Subcutaneous abdominal adipose tissue (tissue), 5 donors: ENCODE measurements around the gene DGKB.

Experiments
- H3K27ac ChIP-seq: one replicate; pipeline ENCODE4 v1.7.0; 2013; ENCODE audit warnings: low read depth, mild to moderate bottlenecking, inconsistent platforms, low read length, moderate library complexity
- H3K27me3 ChIP-seq, 5 donors: one replicate each; pipeline ENCODE4 v1.7.0; 2013; ENCODE audit warnings: low read length in 5 of 5, inconsistent platforms in 1 of 5; ENCODE audit not compliant: control insufficient read depth in 5 of 5, insufficient read depth in 4 of 5
- H3K36me3 ChIP-seq, 5 donors: one replicate each; pipeline ENCODE4 v1.7.0; 2013; ENCODE audit warnings: low read length in 5 of 5; ENCODE audit not compliant: control insufficient read depth in 5 of 5, insufficient read depth in 5 of 5
- H3K4me1 ChIP-seq, 5 donors: one replicate each; pipeline ENCODE4 v1.7.0; 2013; ENCODE audit warnings: low read length in 5 of 5, mild to moderate bottlenecking in 3 of 5, moderate library complexity in 1 of 5; ENCODE audit not compliant: control insufficient read depth in 5 of 5, insufficient read depth in 5 of 5
- H3K4me3 ChIP-seq, 5 donors: one replicate each; pipeline ENCODE4 v1.7.0; 2013; ENCODE audit warnings: low read length in 5 of 5, low read depth in 1 of 5
- H3K9ac ChIP-seq, 5 donors: one replicate each; pipeline ENCODE4 v1.7.0; 2013; ENCODE audit warnings: low read length in 5 of 5, mild to moderate bottlenecking in 4 of 5, moderate library complexity in 3 of 5
- H3K9me3 ChIP-seq, 5 donors: one replicate each; pipeline ENCODE4 v1.7.0; 2013; ENCODE audit warnings: low read length in 5 of 5; ENCODE audit not compliant: control insufficient read depth in 5 of 5
- donor health status: healthy.
- donor health status: healthy.
- donor health status: healthy.
- donor health status: healthy.
- donor health status: healthy.

DGKB gene

GRCh38 chr7:14403587-14403986 lies 499.0 kb downstream of the DGKB start:
- no peak overlapping the region for H3K27ac ChIP-seq
- H3K9me3 ChIP-seq, result no peaks in the 10 kb centered on the region
- no peaks in the 10 kb centered on the region for H3K27me3 ChIP-seq
- no peaks in the 10 kb centered on the region for H3K4me1 ChIP-seq
- no peak overlapping the region for H3K4me3 ChIP-seq
- H3K36me3 ChIP-seq, result no peaks in the 10 kb centered on the region
- no peak overlapping the region for H3K9ac ChIP-seq

GRCh38 chr7:14400271-14400670 lies 502.3 kb downstream of the DGKB start:
- Histone ChIP-seq H3K36me3 (no peaks in the 10 kb centered on the region), H3K27ac (no peak overlapping the region), H3K4me3 (no peak overlapping the region), H3K4me1 (no peaks in the 10 kb centered on the region), H3K9ac (no peak overlapping the region), H3K27me3 (no peaks in the 10 kb centered on the region), H3K9me3 (no peaks in the 10 kb centered on the region)

- H3K9me3 ChIP-seq, result no peaks in the 10 kb centered on the region
- H3K9ac ChIP-seq, result no peak overlapping the region
- H3K4me3 ChIP-seq, result no peak overlapping the region
- H3K27me3 ChIP-seq, result no peaks in the 10 kb centered on the region
- H3K27ac ChIP-seq, result no peak overlapping the region
- no peaks in the 10 kb centered on the region for H3K4me1 ChIP-seq
- H3K36me3 ChIP-seq, result no peaks in the 10 kb centered on the region
These were observed 504.0 kb downstream of the DGKB start for GRCh38 chr7:14398526-14398925.

DNA sequence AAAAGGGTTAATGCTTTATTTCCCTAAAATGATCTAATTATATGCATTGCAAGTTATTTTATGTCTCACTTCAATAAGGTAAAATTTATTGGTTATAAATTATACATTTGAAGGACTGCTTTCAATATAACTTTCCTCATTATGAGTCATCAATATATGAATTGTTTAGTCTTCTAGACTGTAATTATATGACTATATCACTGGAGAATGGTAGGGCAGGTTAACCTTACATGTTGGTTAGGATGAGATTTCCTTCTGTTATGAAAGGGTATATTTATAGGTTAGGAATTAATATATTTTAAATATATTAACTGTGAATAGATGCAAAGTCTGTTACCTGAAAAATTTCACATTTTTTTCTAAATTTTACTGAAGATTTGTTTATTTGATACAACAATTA lies 506.7 kb downstream of the DGKB start:
- Histone ChIP-seq H3K4me1 (no peaks in the 10 kb centered on the region), H3K9ac (no peak overlapping the region), H3K9me3 (no peaks in the 10 kb centered on the region), H3K27ac (no peak overlapping the region), H3K4me3 (no peak overlapping the region), H3K36me3 (no peaks in the 10 kb centered on the region), H3K27me3 (no peaks in the 10 kb centered on the region)

- Histone ChIP-seq H3K9ac (no peak overlapping the region), H3K9me3 (no peaks in the 10 kb centered on the region), H3K27ac (no peak overlapping the region), H3K4me3 (no peak overlapping the region), H3K4me1 (no peaks in the 10 kb centered on the region), H3K27me3 (no peaks in the 10 kb centered on the region), H3K36me3 (no peaks in the 10 kb centered on the region)
These were observed 507.8 kb downstream of the DGKB start for GRCh38 chr7:14394786-14395185.

GRCh38 chr7:14389595-14389994 lies 513.0 kb downstream of the DGKB start:
- Histone ChIP-seq H3K27ac (no peak overlapping the region), H3K9me3 (no peaks in the 10 kb centered on the region), H3K4me1 (no peaks in the 10 kb centered on the region), H3K36me3 (no peaks in the 10 kb centered on the region), H3K9ac (no peak overlapping the region), H3K4me3 (no peak overlapping the region), H3K27me3 (no peaks in the 10 kb centered on the region)

GRCh38 chr7:14389181-14389591 lies 513.4 kb downstream of the DGKB start:
- Histone ChIP-seq H3K4me1 (no peaks in the 10 kb centered on the region), H3K27me3 (no peaks in the 10 kb centered on the region), H3K4me3 (no peak overlapping the region), H3K27ac (no peak overlapping the region), H3K36me3 (no peaks in the 10 kb centered on the region), H3K9me3 (no peaks in the 10 kb centered on the region), H3K9ac (no peak overlapping the region)

GRCh38 chr7:14385074-14385473 lies 517.5 kb downstream of the DGKB start:
- Histone ChIP-seq H3K27me3 (no peaks in the 10 kb centered on the region), H3K4me1 (no peaks in the 10 kb centered on the region), H3K4me3 (no peak overlapping the region), H3K27ac (no peak overlapping the region), H3K36me3 (no peaks in the 10 kb centered on the region), H3K9me3 (no peaks in the 10 kb centered on the region), H3K9ac (no peak overlapping the region)

GRCh38 chr7:14381936-14382335 lies 520.6 kb downstream of the DGKB start:
- no peak overlapping the region for H3K27ac ChIP-seq
- H3K4me1 ChIP-seq, result peaks cover 0 to 16% (median 4%) of the 10 kb centered on the region in 5 donors
- H3K36me3 ChIP-seq, result no peaks in the 10 kb centered on the region
- H3K27me3 ChIP-seq, result no peaks in the 10 kb centered on the region
- H3K4me3 ChIP-seq, result no peak overlapping the region
- H3K9ac ChIP-seq, result no peak overlapping the region
- H3K9me3 ChIP-seq, result no peaks in the 10 kb centered on the region

DNA sequence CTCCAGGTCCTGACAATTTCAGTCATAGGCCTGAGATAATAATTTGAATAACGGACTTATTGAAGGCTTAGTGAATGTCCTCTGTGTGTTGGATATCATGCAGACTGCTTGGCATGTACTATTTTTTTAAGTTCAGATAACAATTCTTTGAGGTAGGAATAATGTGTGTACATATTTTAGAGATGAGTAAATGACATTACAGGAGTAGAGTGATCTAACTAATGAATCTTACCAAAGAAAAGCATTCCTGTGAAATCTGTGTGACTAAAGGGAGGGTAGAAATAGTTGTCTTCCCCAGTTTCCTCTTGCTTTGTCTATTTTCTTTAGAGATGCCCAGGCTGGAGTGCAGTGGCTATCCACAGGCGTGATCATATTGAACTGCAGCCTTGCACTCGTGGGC lies 521.2 kb downstream of the DGKB start:
- Histone ChIP-seq H3K4me1 (peaks cover 0 to 16% (median 4%) of the 10 kb centered on the region in 5 donors), H3K27me3 (no peaks in the 10 kb centered on the region), H3K27ac (no peak overlapping the region), H3K36me3 (no peaks in the 10 kb centered on the region), H3K9me3 (no peaks in the 10 kb centered on the region), H3K4me3 (no peak overlapping the region), H3K9ac (no peak overlapping the region)

GRCh38 chr7:14380881-14381280 lies 521.7 kb downstream of the DGKB start:
- no peaks in the 10 kb centered on the region for H3K27me3 ChIP-seq
- H3K9ac ChIP-seq, result no peak overlapping the region
- H3K4me3 ChIP-seq, result no peak overlapping the region
- peaks cover 0 to 16% (median 4%) of the 10 kb centered on the region in 5 donors for H3K4me1 ChIP-seq
- H3K36me3 ChIP-seq, result no peaks in the 10 kb centered on the region
- no peak overlapping the region for H3K27ac ChIP-seq
- H3K9me3 ChIP-seq, result no peaks in the 10 kb centered on the region
